Right ventricle myocardium superior (tissue), 1 donor: Measurements from ENCODE around the gene SLC25A46. TPM values are rescaled to one million over a fixed set of nuclear protein-coding genes. Genes with fewer than 3 reads are reported as not detected.
"Not testable (repeated sequence)": the region's sequence is repeated elsewhere in the genome, so short reads cannot be mapped to it uniquely, and the experiment has no call there.

Source experiments
- ATAC-seq: fragments of 200-7000 bp; cut with Tn5 transposase; one replicate; pipeline ENCODE4 v1.9.1; 2020; ENCODE audit warnings: mild to moderate bottlenecking; ENCODE audit not compliant: poor library complexity
- DNase-seq: peaks from one replicate; pipeline ENCODE4 v3.0.0-alpha.2; 2020
- intact Hi-C: fragments of 100-400 bp; cut with DNase I; formaldehyde crosslinking; loops from one replicate; pipeline ENCODE4 v1.11.2; 2022
- total RNA-seq: library from RNA; stranded (reverse); fragmentation: NEBNext Ultra II Directional; extraction: Animal tissue kit (Norgen Biotek cat#: 25700); gene quantifications from one replicate; pipeline ENCODE4 v1.2.1, GENCODE V29; 2021
- donor health status: DM: no; HTN: yes; CAD: no; lungs with severe emphysema.

SLC25A46 gene
- total RNA-seq, 1 donor from 2014 or later, result 63.1 TPM

DNA sequence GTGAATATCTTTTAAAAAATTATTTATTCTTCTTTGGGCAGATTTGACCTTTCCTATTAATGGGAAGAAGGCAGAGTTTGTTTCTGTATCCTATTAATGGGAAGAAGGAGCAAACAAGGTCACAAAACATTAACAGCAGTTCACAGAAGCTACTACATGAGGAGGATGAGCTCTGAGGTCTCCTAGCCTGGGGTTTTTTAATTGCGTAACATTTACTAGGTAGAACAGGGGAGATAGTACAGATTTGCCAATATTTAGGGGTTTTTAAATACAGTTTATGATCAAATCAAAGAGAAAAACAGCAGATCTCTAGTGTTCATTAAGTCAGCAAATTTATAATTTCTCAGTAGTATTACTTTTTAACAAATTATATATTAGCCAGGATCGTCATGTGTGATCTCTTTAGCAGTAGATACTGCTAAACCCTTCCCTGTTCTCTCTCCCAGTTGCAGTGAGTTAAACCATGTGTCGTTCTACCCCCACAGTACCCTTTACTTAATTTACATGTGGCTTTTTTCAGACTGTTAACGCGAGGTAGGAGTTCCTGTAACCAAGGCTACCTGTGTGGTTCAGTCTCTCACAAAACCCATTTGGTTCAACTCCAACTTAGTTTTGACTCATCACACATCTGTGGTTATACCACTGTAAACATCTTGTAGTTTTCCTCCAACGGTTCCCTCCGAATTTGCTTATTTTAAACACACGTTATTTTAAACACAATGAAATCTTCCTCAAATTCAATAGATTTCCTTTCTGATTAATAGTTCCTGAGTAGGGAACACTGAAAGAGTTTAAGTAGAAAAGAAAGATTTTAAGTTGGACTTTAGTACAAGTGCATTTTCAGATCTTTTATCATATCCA lies 13.3 kb downstream of the SLC25A46 start:
- DNase-seq (no peak), ATAC-seq (no peak)
- intact Hi-C loops, result loop anchor here (10.0 kb wide), 1 partner anchor 343 kb away; the partner anchor contains the start of gene WDR36

DNA sequence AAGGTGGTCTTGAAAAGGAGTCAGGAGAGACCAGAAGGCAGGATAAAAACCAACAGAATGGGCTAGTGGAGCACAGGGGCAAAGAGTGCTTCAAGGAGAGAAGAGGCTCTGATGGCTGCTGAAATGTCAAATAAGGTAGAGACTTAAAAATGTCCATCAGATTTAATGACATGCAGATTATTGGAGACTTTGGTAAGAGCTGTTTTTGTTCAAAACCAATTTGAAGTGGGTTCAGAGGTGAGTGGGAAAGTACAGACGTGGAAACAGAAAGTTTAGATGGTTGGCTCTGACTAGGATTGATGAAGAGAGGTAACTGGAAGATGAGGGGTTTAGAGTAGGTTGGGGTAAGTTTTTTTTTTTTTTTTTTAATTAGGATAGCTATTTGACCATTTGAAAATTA lies 14.1 kb downstream of the SLC25A46 start:
- intact Hi-C loops, result loop anchor here (10.0 kb wide), 1 partner anchor 342 kb away; the partner anchor contains the start of gene WDR36
- DNase-seq (no peak), ATAC-seq (no peak)

DNA sequence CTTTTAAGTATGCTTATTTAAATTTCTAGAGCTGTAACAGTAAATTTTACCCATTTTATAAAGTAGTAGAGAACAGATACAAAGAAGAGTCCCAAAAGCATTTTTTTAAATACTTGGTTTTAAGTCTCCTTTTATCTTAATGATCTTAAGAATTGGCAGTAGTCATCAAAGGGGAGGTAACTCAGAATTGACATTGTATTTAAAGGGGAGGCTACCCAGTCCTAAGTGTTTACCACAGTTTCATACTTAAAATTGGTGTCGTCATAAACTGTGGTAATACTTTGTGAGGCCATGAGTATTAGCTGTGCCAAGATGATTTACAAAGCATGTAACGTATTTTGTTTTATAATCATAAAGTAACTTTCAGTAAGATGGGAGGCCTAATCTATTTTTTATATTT lies 14.8 kb downstream of the SLC25A46 start:
- DNase-seq (no peak), ATAC-seq (no peak)
- intact Hi-C loops, result loop anchor here (10.0 kb wide), 1 partner anchor 341 kb away; the partner anchor contains the start of gene WDR36

DNA sequence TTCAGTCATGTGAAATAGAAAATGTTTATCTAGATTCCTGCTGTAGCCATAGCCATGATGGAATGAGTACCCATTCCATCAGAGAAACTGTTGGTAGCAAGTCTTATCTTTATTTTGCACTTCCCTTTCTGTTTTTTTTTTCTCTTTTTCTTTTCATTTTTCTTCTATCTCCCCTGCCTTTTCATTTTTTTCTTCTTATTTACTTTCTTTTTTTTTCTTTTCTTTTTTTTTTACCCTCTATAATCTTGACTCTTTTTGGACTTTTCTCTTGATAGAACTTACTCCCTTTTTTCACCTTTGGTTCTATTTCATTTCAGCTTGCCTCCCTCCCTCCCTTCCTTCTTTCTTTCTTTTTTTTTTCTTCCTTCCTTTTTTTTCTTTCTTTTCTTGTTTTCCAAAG lies 15.4 kb downstream of the SLC25A46 start:
- intact Hi-C loops, result loop anchor here (10.0 kb wide), 1 partner anchor 341 kb away; the partner anchor contains the start of gene WDR36
- ATAC-seq (no peak), DNase-seq (no peak)

DNA sequence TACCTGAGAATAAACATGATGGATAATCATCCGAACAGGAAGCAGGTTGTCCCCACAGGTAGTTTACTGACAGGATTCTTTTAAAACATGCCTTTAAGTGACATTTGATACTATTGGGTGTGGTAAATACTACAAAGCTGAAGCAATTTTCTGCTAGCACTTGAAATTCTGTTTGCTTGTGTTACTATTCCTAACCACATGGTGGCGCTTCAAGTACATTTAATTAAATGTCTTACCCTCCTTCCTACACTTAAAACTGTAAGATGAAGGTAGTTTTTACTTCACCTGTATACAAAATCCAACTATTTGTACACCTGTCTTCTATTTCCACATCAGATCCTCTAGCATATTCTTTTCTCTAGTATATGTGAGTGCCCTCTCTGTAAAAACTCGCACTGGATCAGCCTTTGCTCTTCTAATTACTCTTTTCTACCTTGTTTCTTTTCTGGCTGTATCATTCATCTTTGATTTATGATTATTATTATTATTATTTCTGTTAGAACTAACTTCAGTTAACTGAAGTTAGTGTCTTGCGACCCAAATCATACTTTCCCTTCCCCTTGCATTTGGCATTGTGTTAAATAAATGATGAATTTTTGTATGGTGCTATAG lies 18.4 kb downstream of the SLC25A46 start:
- DNase-seq (no peak), ATAC-seq (peak; percentile 52)
- intact Hi-C loops, result loop anchor here (5.0 to 10.0 kb wide), 2 partner anchors 305 to 338 kb away; partner anchors contain the start of gene WDR36

DNA sequence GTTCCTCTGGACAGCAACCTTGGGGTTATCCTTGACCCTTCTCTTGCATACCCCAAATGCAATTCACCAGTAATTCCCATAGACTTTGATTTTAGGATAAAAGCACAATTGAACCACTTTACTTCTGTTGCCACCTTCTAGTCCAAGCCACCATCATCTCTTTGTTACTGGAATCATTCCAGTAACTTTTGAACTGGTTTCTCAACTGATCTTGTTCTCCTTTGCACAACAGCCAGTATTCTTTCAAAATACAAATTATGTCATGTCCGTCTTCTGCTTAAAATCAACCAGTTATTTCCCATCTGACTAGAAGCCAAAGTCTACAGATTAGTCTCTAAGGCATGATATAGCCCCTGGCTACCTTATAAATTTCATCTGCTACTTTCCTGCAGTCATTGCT lies 21.4 kb downstream of the SLC25A46 start:
- intact Hi-C loops, result no loop called here
- DNase-seq, result no peak
- ATAC-seq, result no peak

DNA sequence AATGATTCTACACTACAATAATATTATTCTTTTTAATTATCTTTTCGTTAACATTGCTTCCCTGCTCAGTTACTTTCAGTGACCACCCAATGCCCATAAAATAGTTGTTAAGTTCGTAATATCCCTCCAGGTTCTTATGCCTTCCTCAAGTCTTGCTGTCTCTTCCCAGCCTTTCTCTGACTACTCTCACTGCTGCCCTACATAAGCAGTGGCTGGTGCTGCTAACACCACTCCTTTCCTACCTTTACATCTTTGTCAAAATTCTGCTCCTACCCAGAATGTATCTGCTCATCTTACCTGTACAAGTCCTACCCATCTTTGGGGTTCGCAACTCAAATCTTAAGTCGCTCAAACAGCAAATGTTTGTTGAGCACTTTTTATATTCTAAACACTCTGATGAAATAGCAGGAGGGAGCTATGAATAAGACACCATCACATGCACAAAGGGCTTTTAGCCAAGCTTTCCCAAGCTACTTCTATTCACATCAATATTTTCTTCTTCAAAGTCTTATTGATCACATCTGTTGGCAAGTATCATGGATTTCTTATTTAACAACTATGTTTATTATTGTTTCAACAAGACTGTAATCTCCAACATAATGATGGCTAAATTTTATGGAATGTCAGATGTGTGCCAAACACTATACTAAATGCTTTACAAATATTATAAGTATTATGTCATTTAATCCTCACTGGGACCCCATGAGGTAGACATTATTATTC lies 29.5 kb downstream of the SLC25A46 start:
- DNase-seq, result no peak
- intact Hi-C loops, result no loop called here
- no peak for ATAC-seq

DNA sequence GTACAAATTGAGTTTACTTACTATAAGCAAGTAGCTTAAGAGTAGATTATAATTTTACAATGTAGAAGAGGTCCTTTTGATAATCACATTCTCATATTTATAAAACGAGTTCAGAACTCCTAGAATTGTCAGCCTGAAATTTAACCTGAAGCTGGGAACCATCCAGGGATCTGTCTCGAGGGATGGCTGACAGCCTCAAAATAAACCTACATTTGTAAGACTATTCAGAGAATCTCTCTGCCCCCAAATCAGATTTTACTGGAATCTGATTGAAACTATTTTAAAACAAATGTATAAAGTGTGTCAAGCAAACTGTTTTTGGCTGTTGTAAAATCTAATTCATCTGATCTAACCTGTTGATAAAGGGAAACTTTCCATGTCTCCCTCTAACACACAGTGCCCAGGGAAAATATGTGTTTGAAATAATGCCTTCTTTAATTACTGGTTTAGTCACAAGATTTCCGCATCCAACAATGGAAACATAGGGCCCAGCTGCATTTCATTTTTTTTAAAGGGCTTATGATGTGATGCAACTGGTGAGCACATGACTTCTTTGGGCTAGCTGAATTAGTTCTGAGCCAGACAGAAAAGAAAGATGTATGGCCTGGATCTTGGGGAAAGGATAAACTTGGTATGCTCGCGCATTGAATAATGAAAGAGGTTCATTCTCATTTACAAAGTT lies 30.3 kb downstream of the SLC25A46 start:
- intact Hi-C loops, result no loop called here
- DNase-seq (no peak), ATAC-seq (no peak)

DNA sequence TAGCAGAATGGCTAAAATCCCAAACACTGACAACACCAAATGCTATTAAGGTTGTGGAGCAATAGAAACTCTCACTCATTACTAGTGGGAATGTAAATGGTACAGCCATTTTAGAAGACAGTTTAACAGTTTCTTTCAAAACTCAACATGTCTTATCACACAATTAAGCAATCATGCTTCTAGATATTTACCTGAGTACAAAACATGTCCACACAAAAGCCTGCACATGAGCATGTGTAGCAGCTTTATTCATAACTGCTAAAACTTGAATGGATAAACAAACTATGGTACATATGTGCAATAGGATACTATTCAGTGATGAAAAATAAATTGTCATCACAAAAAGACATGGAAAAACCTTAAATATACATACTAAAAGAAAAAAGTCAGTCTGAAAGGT lies 31.5 kb downstream of the SLC25A46 start:
- intact Hi-C loops, result no loop called here
- no peak for DNase-seq
- ATAC-seq, result no peak

DNA sequence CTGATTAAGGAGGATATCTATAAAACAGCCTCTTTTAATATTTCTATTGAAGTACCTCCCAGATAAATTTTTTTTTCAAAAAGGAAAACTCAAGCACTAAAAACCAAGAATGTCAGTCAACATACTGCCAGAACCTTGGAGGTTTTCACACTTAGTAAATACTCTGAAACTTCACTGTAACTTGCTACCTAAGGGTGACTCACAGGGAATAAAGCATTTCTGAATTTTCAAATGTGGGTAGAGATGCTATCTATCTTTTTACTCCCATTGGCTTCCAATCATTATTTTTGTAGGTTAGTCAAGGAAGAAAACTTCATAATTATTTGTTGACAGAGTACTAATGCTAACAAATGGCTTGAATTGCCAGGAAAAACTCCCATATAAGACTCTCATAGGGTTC lies 46.1 kb downstream of the SLC25A46 start:
- intact Hi-C loops, result no loop called here
- ATAC-seq (no peak), DNase-seq (no peak)

DNA sequence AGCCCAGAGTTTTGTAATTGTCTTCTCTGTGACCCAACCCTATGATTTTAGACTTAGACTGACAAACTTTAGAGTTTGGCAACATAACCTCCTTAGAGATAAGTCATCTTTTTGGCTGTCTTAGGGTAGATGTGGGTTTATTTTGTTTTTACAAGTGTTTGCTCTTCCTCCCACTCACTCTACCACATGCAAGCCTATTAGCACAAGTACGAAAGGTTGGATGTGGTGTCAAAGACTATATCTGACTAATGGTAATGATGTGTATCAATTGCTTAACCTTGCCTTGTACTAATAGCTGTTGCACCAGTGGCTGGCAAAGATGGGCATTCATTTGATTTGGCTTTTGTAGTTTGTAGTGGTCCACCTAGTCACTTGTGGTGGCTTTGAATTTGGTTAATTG lies 46.5 kb downstream of the SLC25A46 start:
- intact Hi-C loops, result no loop called here
- ATAC-seq (no peak), DNase-seq (no peak)

DNA sequence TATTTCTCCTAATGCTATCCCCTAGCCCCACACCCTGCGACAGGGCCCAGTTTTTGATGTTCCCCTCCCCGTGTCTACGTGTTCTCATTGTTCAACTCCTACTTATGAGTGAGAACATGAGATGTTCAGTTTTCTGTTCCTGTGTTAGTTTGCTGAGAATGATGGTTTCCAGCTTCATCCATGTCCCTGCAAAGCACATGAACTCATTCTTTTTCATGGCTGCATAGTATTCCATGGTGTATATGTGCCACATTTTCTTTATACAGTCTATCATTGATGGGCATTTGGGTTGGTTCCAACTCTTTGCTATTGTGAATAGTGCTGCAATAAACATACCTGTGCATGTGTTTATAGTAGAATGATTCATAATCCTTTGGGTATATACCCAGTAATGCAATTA lies 49.2 kb downstream of the SLC25A46 start:
- DNase-seq, ATAC-seq, intact Hi-C loops: not testable (repeated sequence)

DNA sequence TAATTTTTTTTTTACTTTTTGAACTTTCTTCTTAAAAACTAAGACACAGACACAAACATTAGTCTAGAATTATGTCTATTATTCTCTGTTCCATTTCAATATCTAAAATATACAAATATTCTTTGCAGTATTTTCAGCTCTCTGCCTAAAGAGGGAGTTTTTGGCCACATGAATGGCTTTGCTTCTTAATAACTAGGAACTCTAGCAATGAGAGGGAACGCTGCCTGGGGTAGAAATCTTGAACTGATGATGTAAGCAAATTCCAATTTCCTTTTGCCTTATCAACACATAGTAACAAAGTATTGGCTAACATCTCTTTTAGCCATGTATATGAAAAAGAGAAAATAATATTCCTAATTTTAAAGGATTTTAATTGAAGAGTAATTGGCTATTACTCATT lies 51.9 kb downstream of the SLC25A46 start:
- no peak for ATAC-seq

DNA sequence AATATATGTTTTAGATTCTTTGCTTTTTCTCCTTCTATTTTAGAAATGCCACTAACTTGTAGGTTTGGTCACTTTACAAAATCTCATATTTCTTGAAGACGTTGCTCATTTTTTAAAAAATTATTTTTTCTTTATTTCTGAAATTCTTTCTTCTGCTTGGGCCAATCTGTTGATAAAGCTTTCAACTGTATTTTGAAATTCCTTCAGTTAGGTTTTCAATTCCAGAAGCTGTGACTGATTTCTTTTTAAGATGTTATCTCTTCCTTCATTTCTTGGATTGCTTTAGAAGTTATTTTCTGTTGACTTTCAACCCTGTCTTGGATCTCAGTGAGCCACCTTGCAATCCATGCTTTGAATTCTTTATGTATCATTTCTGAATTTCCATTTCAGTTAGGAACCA lies 64.2 kb downstream of the SLC25A46 start:
- intact Hi-C loops, result no loop called here
- no peak for DNase-seq
- no peak for ATAC-seq

More for the DNA sequence above, 51.9 kb downstream of the SLC25A46 start:
- intact Hi-C loops, result no loop called here
- DNase-seq, result no peak

DNA sequence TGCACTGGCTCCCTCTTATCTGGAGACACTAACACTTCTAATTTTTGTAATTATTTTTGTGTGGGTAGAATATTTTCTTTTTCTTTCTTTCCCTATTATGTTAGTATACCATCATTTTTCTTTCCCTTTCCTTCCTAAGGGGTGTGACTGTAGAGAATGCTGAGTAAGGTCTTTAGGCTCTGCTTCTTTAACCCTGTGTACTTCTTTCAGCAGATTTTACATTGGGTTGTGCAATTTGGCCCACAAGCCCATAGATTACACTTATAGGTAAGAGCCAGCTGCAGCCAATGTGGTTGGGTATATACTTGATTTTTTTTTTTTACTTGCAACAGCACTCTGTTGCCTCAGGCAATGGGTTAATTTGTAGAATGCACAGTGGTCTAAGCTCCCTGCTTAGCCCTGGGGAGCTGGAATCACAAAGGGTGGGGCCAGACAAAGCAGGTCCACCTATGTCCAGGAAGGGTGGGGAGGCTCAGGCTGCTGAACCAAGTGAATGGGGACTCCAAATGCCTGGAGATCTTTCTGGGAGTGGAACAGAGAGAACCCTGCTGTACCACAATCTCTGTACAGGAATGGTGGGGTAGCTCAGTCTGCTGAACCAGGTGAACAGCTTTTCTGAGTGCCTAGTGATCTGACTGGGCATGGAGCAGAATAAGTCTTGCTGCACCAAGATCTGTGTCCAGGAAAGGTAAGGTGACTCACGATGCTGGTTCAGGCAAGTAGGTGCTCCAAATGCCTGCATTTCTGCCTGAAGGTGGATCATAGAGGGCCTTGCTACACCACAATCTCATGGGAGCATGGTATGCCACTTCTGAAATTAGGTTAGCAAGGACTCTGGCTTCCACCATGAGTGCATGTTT lies 64.9 kb downstream of the SLC25A46 start:
- DNase-seq, result no peak
- no peak for ATAC-seq
- intact Hi-C loops, result no loop called here

DNA sequence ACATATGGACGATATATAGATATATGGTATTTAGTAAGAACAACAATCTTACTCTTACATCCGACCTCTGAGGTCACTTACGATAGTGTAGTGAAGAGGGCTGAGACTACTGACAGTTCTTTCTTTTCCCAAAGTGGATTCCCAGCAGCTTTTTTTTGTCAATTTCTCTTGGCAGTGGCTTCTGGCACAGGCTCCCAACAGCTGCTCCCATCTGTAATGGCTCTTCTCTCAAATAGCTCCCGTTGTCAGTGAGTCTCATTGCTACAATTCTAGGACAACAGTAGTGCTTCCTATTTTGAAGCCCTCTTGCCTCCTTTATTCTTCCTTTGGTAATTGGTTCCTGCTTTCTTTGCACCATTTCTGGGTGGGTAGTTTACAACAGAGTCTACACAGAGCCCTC lies 68.4 kb downstream of the SLC25A46 start:
- intact Hi-C loops, result no loop called here
- peak; percentile 74 for ATAC-seq
- peak; percentile 48 for DNase-seq

DNA sequence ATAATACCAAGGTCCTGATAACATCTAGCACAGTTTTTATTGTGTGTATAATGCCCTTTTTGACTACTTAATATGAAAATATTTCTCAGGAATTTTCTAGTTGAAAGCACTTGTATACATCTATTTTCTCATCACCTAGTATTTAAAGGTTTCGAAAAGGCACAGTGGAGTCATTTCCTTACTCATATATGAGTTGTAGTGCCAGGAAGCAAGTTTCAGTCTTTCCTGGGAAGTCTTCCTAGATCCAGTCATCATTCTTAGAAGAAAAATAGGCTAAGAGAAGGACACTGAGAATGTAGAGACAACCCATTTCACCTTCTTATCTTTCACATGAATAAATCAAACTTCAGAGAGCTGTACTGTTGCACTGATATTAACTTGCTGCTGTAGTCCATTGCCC lies 70.2 kb downstream of the SLC25A46 start:
- DNase-seq, result no peak
- intact Hi-C loops, result no loop called here
- ATAC-seq, result no peak
